Measurements from ENCODE around the gene RIMBP2.

The RIMBP2 gene

GRCh38 chr12:130728158-130729058 is 12.3 kb upstream of the RIMBP2 start:
- Histone ChIP-seq H3K27me3 (ENCODE audit: control insufficient read depth, insufficient read depth, low read length) (no peaks in the 10 kb centered on the region), H3K9me3 (ENCODE audit: control insufficient read depth, insufficient read depth, low read length) (no peaks in the 10 kb centered on the region)

GRCh38 chr12:130719263-130719859 is 3.3 kb upstream of the RIMBP2 start:
- Histone ChIP-seq H3K9ac (ENCODE audit: low read depth, low read length) (no peak overlapping the region), H3K4me3 (ENCODE audit: low read depth, low read length) (no peak overlapping the region), H3K9me3 (ENCODE audit: control insufficient read depth, insufficient read depth, low read length) (no peaks in the 10 kb centered on the region), H3K4me1 (ENCODE audit: control insufficient read depth, insufficient read depth, low read length) (no peaks in the 10 kb centered on the region), H3K36me3 (ENCODE audit: control insufficient read depth, insufficient read depth, low read length) (no peaks in the 10 kb centered on the region), H3K27me3 (ENCODE audit: control insufficient read depth, insufficient read depth, low read length) (peaks cover 35% of the 10 kb centered on the region)

More at GRCh38 chr12:130728158-130729058, 12.3 kb upstream of the RIMBP2 start:
- no peaks in the 10 kb centered on the region for H3K4me1 ChIP-seq (ENCODE audit: control insufficient read depth, insufficient read depth, low read length)
- H3K36me3 ChIP-seq (ENCODE audit: control insufficient read depth, insufficient read depth, low read length), result no peaks in the 10 kb centered on the region
- no peak overlapping the region for H3K9ac ChIP-seq (ENCODE audit: low read depth, low read length)
- H3K4me3 ChIP-seq (ENCODE audit: low read depth, low read length), result no peak overlapping the region

GRCh38 chr12:130717752-130718151 is 1.7 kb upstream of the RIMBP2 start:
- Histone ChIP-seq H3K4me3 (ENCODE audit: low read depth, low read length) (no peak overlapping the region), H3K27me3 (ENCODE audit: control insufficient read depth, insufficient read depth, low read length) (peaks cover 51% of the 10 kb centered on the region), H3K9ac (ENCODE audit: low read depth, low read length) (no peak overlapping the region), H3K9me3 (ENCODE audit: control insufficient read depth, insufficient read depth, low read length) (no peaks in the 10 kb centered on the region), H3K36me3 (ENCODE audit: control insufficient read depth, insufficient read depth, low read length) (no peaks in the 10 kb centered on the region), H3K4me1 (ENCODE audit: control insufficient read depth, insufficient read depth, low read length) (peaks cover 4% of the 10 kb centered on the region)

- H3K9me3 ChIP-seq (ENCODE audit: control insufficient read depth, insufficient read depth, low read length), result no peaks in the 10 kb centered on the region
- peak overlapping the region; percentile 92 for H3K4me3 ChIP-seq (ENCODE audit: low read depth, low read length)
- no peaks in the 10 kb centered on the region for H3K36me3 ChIP-seq (ENCODE audit: control insufficient read depth, insufficient read depth, low read length)
- peaks cover 4% of the 10 kb centered on the region for H3K4me1 ChIP-seq (ENCODE audit: control insufficient read depth, insufficient read depth, low read length)
- peaks cover 56% of the 10 kb centered on the region for H3K27me3 ChIP-seq (ENCODE audit: control insufficient read depth, insufficient read depth, low read length)
- H3K9ac ChIP-seq (ENCODE audit: low read depth, low read length), result no peak overlapping the region
Measured at GRCh38 chr12:130716969-130717366, 869 bp upstream of the RIMBP2 start.

- no peaks in the 10 kb centered on the region for H3K9me3 ChIP-seq (ENCODE audit: control insufficient read depth, insufficient read depth, low read length)
- H3K4me1 ChIP-seq (ENCODE audit: control insufficient read depth, insufficient read depth, low read length), result peaks cover 4% of the 10 kb centered on the region
- no peak overlapping the region for H3K9ac ChIP-seq (ENCODE audit: low read depth, low read length)
- peak overlapping the region; percentile 92 for H3K4me3 ChIP-seq (ENCODE audit: low read depth, low read length)
- peaks cover 56% of the 10 kb centered on the region for H3K27me3 ChIP-seq (ENCODE audit: control insufficient read depth, insufficient read depth, low read length)
- no peaks in the 10 kb centered on the region for H3K36me3 ChIP-seq (ENCODE audit: control insufficient read depth, insufficient read depth, low read length)
Measured at GRCh38 chr12:130715150-130715997, 725 bp downstream of the RIMBP2 start.

DNA sequence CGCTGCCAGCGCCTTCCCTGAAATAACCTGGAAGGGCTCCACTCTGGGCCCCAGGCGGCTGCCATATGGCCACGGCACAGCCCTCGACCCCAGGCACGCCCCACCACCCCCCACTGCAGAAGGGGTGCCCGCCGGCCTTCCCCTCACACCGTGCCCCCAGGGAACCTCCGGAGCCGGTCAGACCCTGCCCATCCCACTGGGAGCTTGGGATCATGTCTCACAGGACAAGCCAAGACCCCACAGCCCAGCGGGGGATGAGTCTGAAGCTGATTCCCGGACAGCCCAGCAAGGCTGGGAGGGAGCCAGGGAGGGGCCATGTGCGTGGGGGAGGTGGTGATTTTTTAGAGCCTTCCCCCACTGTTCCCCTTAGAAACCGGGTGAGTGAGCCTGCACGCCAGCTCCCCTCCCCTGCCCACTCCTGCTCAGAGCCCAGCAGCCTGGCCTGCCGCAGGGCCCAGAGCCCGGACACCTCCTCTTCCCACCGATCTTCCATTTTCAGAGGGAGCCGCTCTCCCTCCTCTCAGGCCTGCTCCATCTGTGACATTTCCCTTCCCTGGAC is 1.4 kb downstream of the RIMBP2 start:
- H3K27me3 ChIP-seq (ENCODE audit: control insufficient read depth, insufficient read depth, low read length), result peaks cover 56% of the 10 kb centered on the region
- H3K9ac ChIP-seq (ENCODE audit: low read depth, low read length), result no peak overlapping the region
- H3K36me3 ChIP-seq (ENCODE audit: control insufficient read depth, insufficient read depth, low read length), result no peaks in the 10 kb centered on the region
- H3K9me3 ChIP-seq (ENCODE audit: control insufficient read depth, insufficient read depth, low read length), result no peaks in the 10 kb centered on the region
- peaks cover 4% of the 10 kb centered on the region for H3K4me1 ChIP-seq (ENCODE audit: control insufficient read depth, insufficient read depth, low read length)
- H3K4me3 ChIP-seq (ENCODE audit: low read depth, low read length), result peak overlapping the region; percentile 92

DNA sequence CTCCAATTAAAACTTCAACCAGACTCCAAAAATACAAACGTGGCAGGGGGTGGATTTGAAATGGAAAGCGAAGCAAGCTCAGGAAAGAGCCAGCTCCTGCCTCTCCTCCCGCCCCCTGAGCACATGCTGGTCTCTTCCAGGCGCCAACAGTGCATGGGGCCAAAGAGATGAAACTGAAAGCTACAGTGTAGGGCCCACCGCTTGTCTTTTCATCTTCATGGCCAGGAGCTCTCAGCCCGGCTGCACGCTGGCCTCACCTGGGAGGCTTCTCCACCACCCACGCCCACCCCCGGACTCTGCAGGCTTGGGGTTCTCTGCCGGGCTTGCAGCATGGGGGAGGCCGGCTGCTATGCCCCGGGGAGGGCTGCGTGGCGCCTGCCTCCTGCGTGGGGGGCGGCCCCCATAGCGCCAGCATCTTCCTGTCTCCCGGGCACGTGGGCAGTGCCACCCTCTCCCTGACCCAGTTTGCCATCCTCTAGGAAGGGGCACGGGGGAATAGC is 2.0 kb downstream of the RIMBP2 start:
- no peaks in the 10 kb centered on the region for H3K9me3 ChIP-seq (ENCODE audit: control insufficient read depth, insufficient read depth, low read length)
- peak overlapping the region; percentile 92 for H3K4me3 ChIP-seq (ENCODE audit: low read depth, low read length)
- peaks cover 4% of the 10 kb centered on the region for H3K4me1 ChIP-seq (ENCODE audit: control insufficient read depth, insufficient read depth, low read length)
- no peak overlapping the region for H3K9ac ChIP-seq (ENCODE audit: low read depth, low read length)
- H3K27me3 ChIP-seq (ENCODE audit: control insufficient read depth, insufficient read depth, low read length), result peaks cover 53% of the 10 kb centered on the region
- no peaks in the 10 kb centered on the region for H3K36me3 ChIP-seq (ENCODE audit: control insufficient read depth, insufficient read depth, low read length)

GRCh38 chr12:130713581-130713991 is 2.5 kb downstream of the RIMBP2 start:
- no peaks in the 10 kb centered on the region for H3K36me3 ChIP-seq (ENCODE audit: control insufficient read depth, insufficient read depth, low read length)
- H3K4me3 ChIP-seq (ENCODE audit: low read depth, low read length), result peak overlapping the region; percentile 92
- peaks cover 4% of the 10 kb centered on the region for H3K4me1 ChIP-seq (ENCODE audit: control insufficient read depth, insufficient read depth, low read length)
- H3K9me3 ChIP-seq (ENCODE audit: control insufficient read depth, insufficient read depth, low read length), result no peaks in the 10 kb centered on the region
- H3K9ac ChIP-seq (ENCODE audit: low read depth, low read length), result no peak overlapping the region
- H3K27me3 ChIP-seq (ENCODE audit: control insufficient read depth, insufficient read depth, low read length), result peaks cover 53% of the 10 kb centered on the region

GRCh38 chr12:130712346-130713065 is 3.6 kb downstream of the RIMBP2 start:
- Histone ChIP-seq H3K36me3 (ENCODE audit: control insufficient read depth, insufficient read depth, low read length) (no peaks in the 10 kb centered on the region), H3K27me3 (ENCODE audit: control insufficient read depth, insufficient read depth, low read length) (peaks cover 45% of the 10 kb centered on the region), H3K9ac (ENCODE audit: low read depth, low read length) (no peak overlapping the region), H3K4me1 (ENCODE audit: control insufficient read depth, insufficient read depth, low read length) (peaks cover 4% of the 10 kb centered on the region), H3K4me3 (ENCODE audit: low read depth, low read length) (no peak overlapping the region), H3K9me3 (ENCODE audit: control insufficient read depth, insufficient read depth, low read length) (no peaks in the 10 kb centered on the region)

DNA sequence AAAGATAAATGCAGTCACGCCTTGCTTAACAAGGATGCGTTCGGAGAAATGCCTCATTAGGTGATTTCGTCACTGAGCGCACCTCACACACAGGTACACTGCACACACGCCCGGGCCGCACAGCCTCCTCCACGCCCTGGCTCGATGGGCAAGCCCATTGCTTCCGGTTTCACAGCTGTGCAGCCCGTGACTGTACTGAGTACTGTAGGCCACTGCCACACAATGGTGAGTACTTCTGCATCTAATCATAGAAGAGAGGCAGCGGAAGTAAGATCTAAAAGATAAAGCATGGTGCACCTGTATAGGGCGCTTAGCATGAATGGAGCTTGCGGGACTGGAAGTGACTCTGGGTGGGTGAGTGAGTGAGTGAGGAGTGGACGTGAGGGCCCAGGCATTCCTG is 4.3 kb downstream of the RIMBP2 start:
- peaks cover 38% of the 10 kb centered on the region for H3K27me3 ChIP-seq (ENCODE audit: control insufficient read depth, insufficient read depth, low read length)
- no peak overlapping the region for H3K9ac ChIP-seq (ENCODE audit: low read depth, low read length)
- H3K9me3 ChIP-seq (ENCODE audit: control insufficient read depth, insufficient read depth, low read length), result no peaks in the 10 kb centered on the region
- H3K36me3 ChIP-seq (ENCODE audit: control insufficient read depth, insufficient read depth, low read length), result no peaks in the 10 kb centered on the region
- H3K4me1 ChIP-seq (ENCODE audit: control insufficient read depth, insufficient read depth, low read length), result peaks cover 4% of the 10 kb centered on the region
- no peak overlapping the region for H3K4me3 ChIP-seq (ENCODE audit: low read depth, low read length)

GRCh38 chr12:130710733-130711080 is 5.4 kb downstream of the RIMBP2 start:
- H3K4me3 ChIP-seq (ENCODE audit: low read depth, low read length), result no peak overlapping the region
- H3K9me3 ChIP-seq (ENCODE audit: control insufficient read depth, insufficient read depth, low read length), result no peaks in the 10 kb centered on the region
- no peak overlapping the region for H3K9ac ChIP-seq (ENCODE audit: low read depth, low read length)
- no peaks in the 10 kb centered on the region for H3K36me3 ChIP-seq (ENCODE audit: control insufficient read depth, insufficient read depth, low read length)
- peaks cover 32% of the 10 kb centered on the region for H3K27me3 ChIP-seq (ENCODE audit: control insufficient read depth, insufficient read depth, low read length)
- peaks cover 7% of the 10 kb centered on the region for H3K4me1 ChIP-seq (ENCODE audit: control insufficient read depth, insufficient read depth, low read length)
